HepG2 (cell line): ENCODE data around the gene GNAI2. TPM values are rescaled to one million over a fixed set of nuclear protein-coding genes. Genes with fewer than 3 reads are reported as not detected.
A peak's percentile ranks its signal among the peaks of the same experiment; 100 is the strongest.

Experiments
- ASH2L ChIP-seq: fragments of 300-600, 200-600 bp; sonication (generic); IDR thresholded peaks from 2 replicates; pipeline ENCODE4 v1.7.0; 2017; ENCODE audit warnings: low read depth, mild to moderate bottlenecking, moderate library complexity, mixed read lengths, low read length; ENCODE audit not compliant: insufficient read length
- CSRNP2 ChIP-seq: sonication (generic); formaldehyde crosslinking; conservative IDR thresholded peaks from 2 replicates; pipeline ENCODE4 v1.8.0; 2022; ENCODE audit warnings: low read depth, missing genetic modification reagents
- IRF2 ChIP-seq: IDR thresholded peaks from 2 replicates; pipeline ENCODE4 v1.6.1; 2018; ENCODE audit warnings: missing genetic modification reagents, missing compliant biosample characterization
- PCBP1 ChIP-seq: fragments of 200-400 bp; formaldehyde crosslinking; IDR thresholded peaks from 2 replicates; pipeline ENCODE4 v1.6.1; 2017; ENCODE audit warnings: mild to moderate bottlenecking, low read depth, low read length, borderline replicate concordance
- RXRA ChIP-seq: sonication (generic); formaldehyde crosslinking; IDR thresholded peaks from 2 replicates; pipeline ENCODE4 v1.5.1; 2020; ENCODE audit warnings: missing genetic modification reagents
- TRAFD1 ChIP-seq: sonication (generic); formaldehyde crosslinking; IDR thresholded peaks from 2 replicates; pipeline ENCODE4 v1.5.1; 2020; ENCODE audit warnings: missing genetic modification reagents, mild to moderate bottlenecking, borderline replicate concordance
- ZHX2 ChIP-seq, 2 experiments: sonication (generic) in 1 of 2; formaldehyde crosslinking in 1 of 2; IDR thresholded peaks; 2 replicates each; pipeline versions ENCODE4 v1.6.1 to v1.9.0; 2014 to 2022; ENCODE audit warnings: antibody characterized with exemption in 1 of 2, borderline replicate concordance in 1 of 2, inconsistent platforms in 1 of 2, low read depth in 1 of 2, missing genetic modification reagents in 1 of 2
- ZNF543 ChIP-seq: sonication (generic); formaldehyde crosslinking; IDR thresholded peaks from 2 replicates; pipeline ENCODE4 v1.4.0; 2020; ENCODE audit warnings: mild to moderate bottlenecking, missing genetic modification reagents
- ZNF687 ChIP-seq: sonication (generic); formaldehyde crosslinking; IDR thresholded peaks from 2 replicates; pipeline ENCODE4 v1.5.1; 2020; ENCODE audit warnings: mild to moderate bottlenecking, missing genetic modification reagents, moderate library complexity
- ZSCAN25 ChIP-seq: sonication (generic); formaldehyde crosslinking; IDR thresholded peaks from 2 replicates; pipeline ENCODE4 v1.8.0; 2022; ENCODE audit warnings: mild to moderate bottlenecking, missing genetic modification reagents
- polyA plus RNA-seq, 8 experiments: library from polyadenylated mRNA; depleted of rRNA in 3 of 8; stranded (reverse) in 7 of 8; unstranded in 1 of 8; fragments of >200 nt; fragmentation: Illumina TruSeq in 4 of 8; extraction: Trizol in 4 of 8; gene quantifications; 2 replicates each; pipeline versions ENCODE4 v1.2.1 to v1.2.3, GENCODE V29; 2011 to 2016; ENCODE audit warnings: low read depth in 4 of 8, missing spikeins in 1 of 8, mixed read lengths in 1 of 8; ENCODE audit not compliant: insufficient read depth in 1 of 8
- total RNA-seq, 5 experiments: library from RNA; depleted of rRNA; stranded (reverse); fragments of >200 nt; fragmentation: Illumina TruSeq; extraction: Trizol; gene quantifications; 2 replicates each; pipeline ENCODE4 v1.2.3, GENCODE V29; 2016; ENCODE audit warnings: low read depth in 1 of 5

Gene GNAI2
- total and polyA plus RNA-seq, 2 of the 13 experiments (the other 11 are each of a cell fraction or from before 2014, with no cell fraction given) = 51.1 to 66.2 TPM

- TF ChIP-seq ZHX2 (IDR thresholded peaks at IDR 0.05; ENCODE audit: low read depth) (0 out of 2 replicates have a peak, but pooled peaks have one; percentile 15), ZHX2 (CRISPR knock-in tag; IDR thresholded peaks at IDR 0.05; ENCODE audit: borderline replicate concordance) (no peak), ZNF687 (CRISPR knock-in tag) (0 out of 2 replicates have a peak, but pooled peaks have one; percentile 71), RXRA (0 out of 2 replicates have a peak, but pooled peaks have one; percentile 61), ZSCAN25 (CRISPR knock-in tag) (peak; percentile 96), PCBP1 (no peak), IRF2 (CRISPR knock-in tag) (peak; percentile 72; the same call in 1 of the 2 replicates), TRAFD1 (CRISPR knock-in tag) (no peak), ZNF543 (CRISPR knock-in tag) (0 out of 2 replicates have a peak, but pooled peaks have one; percentile 45), ASH2L (peak; percentile 37), CSRNP2 (no peak)
Measured at GRCh38 chr3:50264383-50264963, 28.5 kb downstream of the GNAI2 start (continued).
